HepG2 (cell line): ENCODE results near the gene GRB2.

ENCODE experiments used
- CTCF ChIP-seq: sonication (generic); formaldehyde crosslinking; IDR thresholded peaks from 2 replicates; pipeline ENCODE4 v1.5.0; 2020; ENCODE audit warnings: mild to moderate bottlenecking, missing genetic modification reagents, moderate library complexity
- HINFP ChIP-seq: sonication (generic); formaldehyde crosslinking; IDR thresholded peaks from 2 replicates; pipeline ENCODE4 v1.4.0; 2020; ENCODE audit warnings: low read depth, mild to moderate bottlenecking, missing genetic modification reagents
- MAX ChIP-seq: IDR thresholded peaks from 2 replicates; pipeline ENCODE4 v1.6.1; 2012; ENCODE audit warnings: inconsistent platforms
- NR2F6 ChIP-seq, 2 experiments: IDR thresholded peaks; 2 replicates each; pipeline ENCODE4 v1.6.1; 2016; ENCODE audit warnings: antibody characterized with exemption in 1 of 2, mild to moderate bottlenecking in 1 of 2
- SMAD3 ChIP-seq: sonication (generic); formaldehyde crosslinking; IDR thresholded peaks from 2 replicates; pipeline ENCODE4 v1.4.0; 2020; ENCODE audit warnings: missing genetic modification reagents
- TGIF2 ChIP-seq: IDR thresholded peaks from 2 replicates; pipeline ENCODE4 v1.6.1; 2016; ENCODE audit warnings: control low read depth, missing compliant biosample characterization
- ZNF230 ChIP-seq: sonication (generic); formaldehyde crosslinking; IDR thresholded peaks from 2 replicates; pipeline ENCODE4 v1.4.0; 2020; ENCODE audit warnings: mild to moderate bottlenecking, missing genetic modification reagents
- ZNF280B ChIP-seq: sonication (generic); formaldehyde crosslinking; IDR thresholded peaks from 2 replicates; pipeline ENCODE4 v1.5.0; 2020; ENCODE audit warnings: missing genetic modification reagents, mild to moderate bottlenecking, borderline replicate concordance
- ZNF543 ChIP-seq: sonication (generic); formaldehyde crosslinking; IDR thresholded peaks from 2 replicates; pipeline ENCODE4 v1.4.0; 2020; ENCODE audit warnings: mild to moderate bottlenecking, missing genetic modification reagents
- ZNF776 ChIP-seq: sonication (generic); formaldehyde crosslinking; IDR thresholded peaks from 2 replicates; pipeline ENCODE4 v1.4.0; 2020; ENCODE audit warnings: mild to moderate bottlenecking, missing genetic modification reagents

- no peak for TF ChIP-seq CTCF (CRISPR knock-in tag)
- no peak for TF ChIP-seq SMAD3 (CRISPR knock-in tag)
- TF ChIP-seq ZNF230 (CRISPR knock-in tag): no peak
- no peak for TF ChIP-seq TGIF2 (CRISPR knock-in tag)
- TF ChIP-seq HINFP (CRISPR knock-in tag): no peak
- no peak for TF ChIP-seq NR2F6 (IDR thresholded peaks at IDR 0.05)
- no peak for TF ChIP-seq NR2F6 (CRISPR knock-in tag; IDR thresholded peaks at IDR 0.05)
- TF ChIP-seq ZNF280B: no peak
- no peak for TF ChIP-seq MAX
- no peak for TF ChIP-seq ZNF776
- TF ChIP-seq ZNF543 (CRISPR knock-in tag): no peak
These were observed 87.3 kb downstream of the GRB2 start for GRCh38 chr17:75318211-75318610.
